Inflammatory macrophage (primary cell): Measurements from ENCODE around the gene TRAF3.
A peak's percentile ranks its signal among the peaks of the same experiment; 100 is the strongest.
"Not testable (repeated sequence)": the region's sequence is repeated elsewhere in the genome, so short reads cannot be mapped to it uniquely, and the experiment has no call there.

Experiments used
- DNase-seq, 2 donors: peaks; one replicate each; pipeline ENCODE4 v3.0.0-alpha.2; 2020 to 2022

Gene TRAF3

DNA sequence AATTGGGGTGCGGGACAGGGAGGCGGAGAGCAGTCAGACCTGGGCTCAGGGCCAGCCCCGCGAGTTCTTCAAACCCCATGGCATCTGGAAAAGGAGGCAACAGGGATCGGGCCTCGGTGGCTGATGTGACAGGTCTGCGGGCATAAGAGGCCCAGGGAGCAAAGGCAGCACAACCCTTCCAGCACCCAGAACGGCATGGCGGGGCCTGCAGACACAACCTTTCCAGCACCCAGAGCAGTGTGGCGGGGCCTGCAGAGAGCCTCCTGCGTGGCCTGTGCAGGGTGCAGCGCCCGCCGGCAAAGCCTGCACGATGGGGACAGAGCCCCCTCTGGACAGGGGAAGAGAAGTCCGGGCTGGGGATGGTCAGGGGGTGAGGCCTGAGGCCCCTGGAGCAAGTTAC is 26.2 kb upstream of the TRAF3 start:
- no peak for DNase-seq

DNA sequence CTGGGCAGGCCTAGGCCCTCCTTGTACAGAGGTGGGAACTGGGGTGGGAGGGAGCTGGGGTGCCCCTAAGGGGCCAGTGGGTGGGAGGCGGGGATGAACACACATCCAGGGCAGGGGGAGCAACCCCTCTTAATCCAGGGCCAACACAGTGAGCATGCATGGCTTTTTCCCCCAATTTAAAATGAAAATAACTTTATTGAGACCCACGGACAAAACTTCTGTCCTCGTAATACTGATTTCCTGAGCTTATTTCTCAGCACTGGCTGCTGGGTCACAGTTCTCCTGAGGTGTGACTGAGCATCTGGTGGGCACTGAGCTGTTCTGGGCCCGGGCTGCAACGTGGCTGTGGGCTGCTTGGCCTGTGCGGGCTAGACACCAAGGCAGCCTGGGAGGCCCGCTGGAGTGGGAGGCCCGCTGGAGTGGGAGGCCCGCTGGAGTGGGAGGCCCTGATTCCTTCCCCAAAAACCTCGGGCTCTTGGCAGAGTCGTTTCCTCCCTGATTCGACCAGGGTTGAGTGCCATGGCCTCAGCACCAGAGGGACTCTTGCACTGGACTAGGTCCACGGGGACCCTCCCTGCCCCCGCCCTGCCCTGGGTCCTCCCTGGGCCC is 24.9 kb upstream of the TRAF3 start:
- DNase-seq: peak in 1 of 2 donors; percentile 29

GRCh38 chr14:102754370-102755262 is 22.6 kb upstream of the TRAF3 start:
- DNase-seq: no peak

DNA sequence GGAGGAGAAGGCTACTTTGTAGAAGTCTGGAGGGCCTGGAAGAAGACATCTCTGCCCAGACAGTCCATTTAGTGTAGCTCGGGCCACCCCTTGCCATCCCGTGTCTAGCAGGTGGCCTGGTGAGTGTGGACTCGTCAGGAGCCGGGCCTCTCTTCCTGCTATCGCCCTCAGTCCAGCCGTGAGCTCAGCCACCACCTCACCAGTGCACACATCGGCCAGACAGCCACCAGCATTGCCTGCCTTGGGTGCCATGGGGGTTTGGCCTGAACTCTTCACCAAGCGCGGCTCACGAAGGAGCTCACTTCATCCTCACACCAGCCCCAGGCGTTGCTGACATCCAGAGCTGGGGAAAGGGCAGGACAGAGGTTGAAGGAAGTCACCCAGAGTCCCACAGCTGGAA is 19.6 kb upstream of the TRAF3 start:
- DNase-seq: no peak

DNA sequence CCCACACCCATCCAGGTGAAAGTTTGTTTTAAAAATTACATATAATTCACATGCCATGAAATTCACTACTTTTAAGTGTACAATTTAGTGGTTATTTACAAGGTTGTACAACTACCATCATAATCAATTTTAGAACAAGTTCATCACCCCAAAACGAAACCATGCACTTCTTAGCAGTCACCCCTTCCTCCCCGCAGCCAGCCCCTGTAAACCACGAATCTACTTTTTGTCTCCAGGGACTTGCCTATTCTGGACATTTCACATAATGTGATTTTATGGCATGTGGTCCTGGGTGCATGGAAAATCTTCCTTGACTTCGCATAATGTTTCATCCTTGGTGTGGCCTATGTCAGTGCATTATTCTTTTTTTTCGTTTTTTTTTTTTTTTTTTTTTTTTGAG is 19.2 kb upstream of the TRAF3 start:
- no peak for DNase-seq

DNA sequence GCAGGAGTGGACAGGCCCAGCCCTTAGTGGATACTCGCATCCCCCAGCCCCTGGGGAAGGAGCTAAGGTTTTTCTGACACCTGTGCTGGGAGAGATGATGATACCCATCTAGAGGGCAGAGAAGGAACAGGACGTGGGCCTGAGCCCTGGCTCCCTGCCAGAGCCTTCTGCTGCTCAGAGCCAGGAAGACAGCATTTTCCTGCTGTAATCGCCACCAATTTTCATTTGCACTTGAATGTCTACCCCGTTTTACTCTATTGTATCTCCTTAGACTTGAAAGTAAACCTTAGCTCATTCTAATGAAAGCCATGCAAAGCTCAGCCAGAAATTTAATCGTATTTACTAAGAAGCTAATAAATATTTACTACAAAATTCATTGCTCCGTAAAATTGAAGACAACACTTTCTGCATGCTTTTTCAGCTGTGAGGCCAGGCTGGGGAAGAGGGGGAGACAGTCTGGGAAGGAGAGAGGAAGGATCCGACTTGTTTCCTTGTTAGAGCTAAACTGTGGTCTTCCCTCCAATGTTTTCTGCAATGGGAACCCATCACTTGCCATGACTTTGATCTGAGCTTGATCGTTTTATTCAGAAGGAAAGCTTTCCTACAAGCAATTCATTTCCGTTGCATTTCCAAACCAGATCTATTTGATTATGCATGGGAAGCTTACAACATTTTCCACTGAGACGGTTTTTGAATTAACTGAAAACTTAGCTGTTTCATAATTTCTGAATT is 17.6 kb upstream of the TRAF3 start:
- no peak for DNase-seq

DNA sequence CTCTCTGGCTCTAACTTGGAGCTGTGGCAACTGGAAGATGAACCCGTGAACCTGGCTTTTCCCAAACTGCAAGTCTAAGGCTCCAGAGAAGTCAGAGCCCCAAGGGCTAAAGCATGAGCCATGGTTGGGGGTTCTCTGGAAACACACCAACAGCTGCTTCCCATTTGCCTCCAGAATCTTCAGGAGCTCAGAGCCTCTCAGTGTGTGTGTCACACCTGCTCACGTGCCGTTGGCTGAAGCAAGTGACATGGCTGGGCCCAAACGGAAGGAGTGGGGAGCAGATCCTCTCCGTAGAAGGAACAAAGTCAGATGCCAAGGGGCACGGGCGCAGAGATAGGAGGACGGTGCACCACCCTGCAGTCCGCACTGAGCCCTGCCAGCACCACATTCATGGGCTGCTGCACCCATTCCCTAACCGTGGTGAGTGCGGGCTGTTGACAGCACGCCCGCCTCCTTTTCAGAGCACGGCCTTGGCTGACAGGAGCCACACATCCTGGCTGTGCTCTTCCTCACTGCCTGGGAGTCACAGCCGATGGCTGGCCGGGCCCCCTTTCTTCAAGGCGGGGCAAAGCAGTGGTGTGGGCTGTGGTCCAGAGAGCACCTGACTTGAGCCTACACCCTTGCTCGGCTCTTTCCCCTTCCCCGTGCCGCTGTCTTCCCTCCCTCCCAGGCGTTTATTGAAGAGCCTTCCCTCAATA is 16.6 kb upstream of the TRAF3 start:
- peak; percentile 22 to 25 for DNase-seq

- no peak for DNase-seq
These were observed 16.0 kb upstream of the TRAF3 start for GRCh38 chr14:102761206-102761605.

DNA sequence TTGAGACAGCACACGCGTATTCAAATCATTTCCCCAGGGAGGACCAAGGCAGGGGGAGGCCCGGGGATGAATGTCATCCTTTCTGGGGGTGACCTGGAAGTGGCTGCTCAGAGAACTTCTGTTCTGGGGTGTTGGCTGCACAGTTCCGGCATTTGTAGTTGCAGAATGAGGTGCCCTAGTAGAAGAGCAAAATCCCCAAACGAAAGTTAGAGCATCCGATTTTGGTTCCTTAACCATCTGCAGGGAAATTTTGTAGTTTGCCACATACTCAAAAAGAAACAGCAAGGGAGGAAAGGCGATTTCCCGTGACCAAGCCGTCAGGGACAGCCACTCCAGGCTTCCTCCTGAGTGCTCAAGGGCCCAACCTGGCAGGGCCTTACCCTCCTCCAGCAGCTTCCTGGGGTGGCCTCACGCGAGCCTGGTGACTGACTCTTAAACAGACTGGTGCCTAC is 13.0 kb upstream of the TRAF3 start:
- peak in 1 of 2 donors; percentile 4 for DNase-seq

DNA sequence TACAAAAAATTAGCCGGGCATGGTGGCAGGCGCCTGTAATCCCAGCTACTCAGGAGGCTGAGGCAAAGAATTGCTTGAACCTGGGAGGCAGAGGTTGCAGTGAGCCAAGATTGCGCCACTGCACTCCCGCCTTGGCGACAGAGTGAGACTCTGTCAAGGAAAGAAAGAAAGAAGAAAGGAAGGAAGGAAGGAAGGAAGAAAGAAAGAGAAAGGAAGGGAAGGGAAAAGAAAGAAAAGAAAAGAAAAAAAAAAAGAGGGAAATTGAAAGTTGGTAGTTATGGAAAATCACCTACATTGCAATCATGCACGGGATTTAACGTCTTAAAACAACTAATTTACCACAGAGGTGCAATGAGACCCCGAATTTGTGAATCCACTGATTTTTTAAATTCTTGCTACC is 11.5 kb upstream of the TRAF3 start:
- DNase-seq: not testable (repeated sequence)

GRCh38 chr14:102768223-102769048 is 8.8 kb upstream of the TRAF3 start:
- DNase-seq: peak; percentile 92 to 96

DNA sequence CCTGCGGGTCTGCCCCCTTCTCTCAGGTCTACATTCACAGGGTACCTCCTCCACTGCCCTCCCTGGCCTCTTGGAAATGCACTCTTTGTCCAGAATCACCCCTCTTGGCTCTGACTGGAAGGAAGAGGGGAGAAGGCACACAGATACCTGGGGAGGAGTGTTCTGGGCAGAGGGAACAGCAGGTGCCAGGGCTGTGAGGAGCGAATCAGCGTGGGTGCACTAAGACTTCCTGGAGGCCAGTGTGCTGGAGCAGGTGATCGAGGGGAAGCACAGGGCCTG is 8.3 kb upstream of the TRAF3 start:
- DNase-seq: no peak

- DNase-seq: no peak
These were observed 6.8 kb upstream of the TRAF3 start for GRCh38 chr14:102770147-102771123.

- no peak for DNase-seq
These were observed 6.1 kb upstream of the TRAF3 start for GRCh38 chr14:102771144-102771543.

- no peak for DNase-seq
These were observed 4.3 kb upstream of the TRAF3 start for GRCh38 chr14:102772781-102773570.

DNA sequence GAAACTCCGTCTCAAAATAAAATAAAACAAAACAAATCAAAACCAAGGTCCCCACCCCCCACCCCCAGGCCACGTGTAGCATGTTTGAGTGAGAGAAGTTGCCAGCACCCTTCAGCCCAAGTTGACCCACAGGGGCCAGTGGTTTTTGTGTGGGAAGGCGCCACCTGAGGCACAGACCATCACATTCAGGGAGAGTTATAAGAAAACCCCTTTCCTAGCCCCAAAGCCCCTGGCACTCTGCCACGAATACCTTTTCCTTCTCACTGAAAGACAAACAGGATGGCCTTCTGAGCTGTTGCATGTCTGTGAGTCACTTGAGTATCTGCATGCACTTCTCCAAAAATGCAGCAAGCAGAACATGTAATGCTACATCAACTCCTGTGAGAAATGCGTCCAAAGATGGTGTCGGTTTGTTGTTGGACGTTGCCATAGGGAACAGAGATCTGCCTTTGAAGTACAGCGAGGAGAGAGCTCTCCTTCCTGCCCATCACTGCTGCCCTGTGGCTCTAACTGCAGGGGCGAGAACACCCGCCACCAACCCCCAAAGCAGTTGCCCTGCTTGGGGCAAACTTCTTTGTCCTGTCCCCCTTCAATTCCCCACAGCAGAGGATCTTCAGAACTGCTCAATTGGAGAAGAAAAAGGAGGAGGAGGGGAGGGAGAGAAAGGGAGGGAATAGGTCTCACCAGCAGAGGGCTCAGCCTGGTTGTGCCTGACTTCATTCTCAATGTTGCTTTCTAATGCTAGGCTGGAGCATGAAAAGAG is 2.7 kb upstream of the TRAF3 start:
- DNase-seq: peak; percentile 83 to 91

GRCh38 chr14:102775855-102776760 is 1.1 kb upstream of the TRAF3 start:
- DNase-seq: peak; percentile 60 to 78
